D721Med (cell line): ENCODE measurements around the gene TMED9.

Source experiments
- DNase-seq: peaks from one replicate; pipeline ENCODE4 v3.0.0; 2011; ENCODE audit warnings: low spot score; ENCODE audit not compliant: insufficient read length
- FAIRE-seq: peaks from 2 replicates; lab custom pipeline; 2011; peaks lifted over from hg19 to GRCh38; lab: Jason Lieb, UNC
- TF ChIP-seq, protein P1 (sequence below): IDR thresholded peaks from 2 replicates; pipeline ENCODE4 v1.5.1; 2012; ENCODE audit warnings: mild to moderate bottlenecking, control low read depth; ENCODE audit not compliant: insufficient read depth; ENCODE audit errors: missing control alignments

The TMED9 gene

DNA sequence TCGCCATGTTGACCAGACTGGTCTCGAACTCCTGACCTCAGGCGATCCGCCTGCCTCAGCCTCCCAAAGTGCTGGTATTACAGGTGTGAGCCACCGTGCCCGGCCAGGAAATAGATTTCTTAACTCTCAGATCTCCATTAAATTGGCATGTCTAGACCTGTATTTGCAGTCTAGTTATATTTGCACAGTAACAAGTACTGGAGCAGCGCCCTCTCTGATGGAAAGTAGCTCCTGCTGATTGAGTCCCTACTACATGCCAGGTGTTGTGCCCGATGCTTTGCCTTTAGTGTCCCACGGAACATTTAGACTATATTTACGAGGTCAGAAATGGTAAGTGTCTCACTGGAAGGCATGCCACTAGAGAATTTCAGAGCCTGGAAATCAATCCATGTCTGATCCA, 15.8 kb upstream of the TMED9 start:
- TF ChIP-seq, protein P1, sequence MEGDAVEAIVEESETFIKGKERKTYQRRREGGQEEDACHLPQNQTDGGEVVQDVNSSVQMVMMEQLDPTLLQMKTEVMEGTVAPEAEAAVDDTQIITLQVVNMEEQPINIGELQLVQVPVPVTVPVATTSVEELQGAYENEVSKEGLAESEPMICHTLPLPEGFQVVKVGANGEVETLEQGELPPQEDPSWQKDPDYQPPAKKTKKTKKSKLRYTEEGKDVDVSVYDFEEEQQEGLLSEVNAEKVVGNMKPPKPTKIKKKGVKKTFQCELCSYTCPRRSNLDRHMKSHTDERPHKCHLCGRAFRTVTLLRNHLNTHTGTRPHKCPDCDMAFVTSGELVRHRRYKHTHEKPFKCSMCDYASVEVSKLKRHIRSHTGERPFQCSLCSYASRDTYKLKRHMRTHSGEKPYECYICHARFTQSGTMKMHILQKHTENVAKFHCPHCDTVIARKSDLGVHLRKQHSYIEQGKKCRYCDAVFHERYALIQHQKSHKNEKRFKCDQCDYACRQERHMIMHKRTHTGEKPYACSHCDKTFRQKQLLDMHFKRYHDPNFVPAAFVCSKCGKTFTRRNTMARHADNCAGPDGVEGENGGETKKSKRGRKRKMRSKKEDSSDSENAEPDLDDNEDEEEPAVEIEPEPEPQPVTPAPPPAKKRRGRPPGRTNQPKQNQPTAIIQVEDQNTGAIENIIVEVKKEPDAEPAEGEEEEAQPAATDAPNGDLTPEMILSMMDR = peak; percentile 6
- DNase-seq (no peak), FAIRE-seq (no peak)

DNA sequence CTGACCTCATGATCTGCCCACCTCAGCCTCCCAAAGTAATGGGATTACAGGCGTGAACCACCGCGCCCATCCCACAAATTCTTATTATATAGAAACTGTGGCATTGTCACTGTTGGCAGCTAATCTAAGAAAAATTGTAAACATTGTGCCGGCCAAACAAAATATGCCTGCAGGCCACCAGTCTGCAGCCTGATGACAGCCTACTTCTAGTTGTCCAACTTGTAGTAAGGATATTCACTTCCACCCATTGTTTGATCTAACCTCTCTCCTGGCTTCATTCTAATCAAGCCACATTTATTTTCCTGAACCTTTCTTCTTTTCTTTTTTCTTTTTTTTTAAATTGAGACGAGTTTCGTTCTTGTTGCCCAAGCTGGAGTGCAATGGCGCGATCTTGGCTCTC, 13.7 kb upstream of the TMED9 start:
- TF ChIP-seq, protein P1 = no peak
- DNase-seq (no peak), FAIRE-seq (no peak)

DNA sequence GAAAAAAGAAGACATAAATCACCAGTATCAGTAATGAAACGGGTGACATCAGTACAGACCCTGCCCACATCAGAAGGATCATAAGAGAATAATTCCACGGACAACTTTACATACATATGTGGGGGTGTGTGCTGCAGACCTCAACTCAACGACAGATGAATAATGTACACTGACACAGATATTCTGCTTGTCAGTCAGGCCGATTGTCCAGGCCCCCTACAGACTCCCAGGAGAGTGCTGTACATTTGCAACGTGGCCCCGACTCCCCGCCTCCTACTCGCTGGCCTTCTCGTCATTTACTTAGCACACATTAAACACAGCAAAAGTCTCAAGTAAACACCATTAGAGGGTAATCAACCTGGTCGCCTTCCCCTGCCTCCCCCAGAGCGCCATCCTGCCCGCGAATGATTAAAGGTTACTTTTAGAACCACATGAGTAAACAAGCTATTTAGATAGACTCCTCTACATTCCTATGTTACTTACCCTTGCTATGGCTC, 3.5 kb upstream of the TMED9 start:
- TF ChIP-seq, protein P1 = no peak
- FAIRE-seq (no peak), DNase-seq (no peak)

DNA sequence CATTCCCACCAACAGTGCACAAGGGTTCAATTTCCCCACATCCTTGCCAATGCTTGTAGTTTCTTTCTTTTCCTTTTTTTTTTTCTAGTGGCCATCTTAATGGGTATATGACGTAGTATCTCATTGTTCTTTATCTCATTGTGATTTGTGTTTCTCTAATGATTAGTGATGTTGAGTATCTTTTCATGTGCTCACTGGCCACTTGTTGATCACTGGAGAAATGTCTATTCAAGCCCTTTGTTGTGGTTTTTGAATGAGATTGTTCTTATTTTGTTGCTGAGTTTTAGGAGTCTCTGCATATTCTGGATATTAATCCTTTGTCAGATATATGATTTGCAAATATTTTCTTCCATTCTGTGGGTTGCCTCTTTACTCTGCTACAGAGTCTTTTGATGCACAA, 1.6 kb upstream of the TMED9 start:
- no peak for FAIRE-seq

DNA sequence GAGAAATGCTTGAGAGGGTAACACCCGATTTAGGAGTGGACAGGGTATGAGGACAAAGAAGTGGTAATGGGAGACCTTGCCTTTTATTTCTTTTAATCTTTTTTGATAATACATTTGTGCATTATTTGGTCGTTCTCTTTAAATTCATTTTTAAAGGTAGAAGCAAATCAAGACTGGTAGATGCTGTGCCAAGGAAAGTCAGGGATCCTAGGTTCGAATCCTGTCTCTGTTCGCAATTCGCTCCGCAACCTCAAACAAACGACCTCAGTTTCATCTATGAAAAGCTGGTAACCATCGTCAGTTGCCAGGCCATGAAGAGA, 353 bp upstream of the TMED9 start:
- FAIRE-seq = no peak

More for the DNA sequence above, 1.6 kb upstream of the TMED9 start:
- TF ChIP-seq, protein P1 = no peak
- DNase-seq = no peak

DNA sequence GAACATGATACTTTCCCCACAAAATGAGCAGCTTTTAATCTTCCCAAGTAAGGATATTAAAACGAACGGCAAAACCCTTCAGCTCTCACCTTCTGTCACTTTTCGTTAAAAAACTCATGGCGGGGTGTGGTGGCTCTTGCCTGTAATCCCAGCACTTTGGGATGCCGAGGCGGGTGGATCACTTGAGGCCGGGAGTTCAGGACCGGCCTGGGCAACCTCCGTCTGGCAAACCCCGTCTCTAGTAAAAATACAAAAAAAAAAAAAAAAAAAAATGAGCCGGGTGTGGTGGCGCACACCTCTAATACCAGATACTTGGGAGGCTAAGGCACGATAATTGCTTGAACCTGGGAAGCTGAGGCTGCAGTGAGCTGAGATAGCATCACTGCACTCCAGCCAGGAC, 902 bp downstream of the TMED9 start:
- DNase-seq (no peak), FAIRE-seq (no peak)
- TF ChIP-seq, protein P1 = no peak

More for the DNA sequence above, 353 bp upstream of the TMED9 start:
- TF ChIP-seq, protein P1 = no peak
- DNase-seq = no peak

DNA sequence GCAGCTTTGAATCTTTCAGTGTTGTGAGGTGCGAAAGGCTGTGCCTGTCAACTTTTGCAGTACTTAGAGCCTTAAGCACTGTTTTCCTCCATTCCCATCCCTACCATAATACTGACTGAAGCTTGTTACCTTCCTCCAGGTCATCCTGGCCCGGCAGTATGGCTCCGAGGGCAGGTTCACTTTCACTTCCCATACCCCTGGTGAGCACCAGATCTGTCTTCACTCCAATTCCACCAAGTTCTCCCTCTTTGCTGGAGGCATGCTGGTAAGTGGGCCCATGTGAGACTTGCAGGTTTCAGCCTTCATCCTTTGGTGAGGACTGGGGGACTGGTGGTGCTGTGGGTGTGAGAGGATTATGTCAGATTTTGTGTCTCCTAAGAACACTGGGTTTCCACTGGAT, 1.5 kb downstream of the TMED9 start:
- TF ChIP-seq, protein P1 = no peak
- FAIRE-seq (no peak), DNase-seq (no peak)
